SK-N-SH treated with all-trans-retinoic acid at 6 μM for 48 hours (cell line): ENCODE measurements around the gene GINS1.

ENCODE experiments used
- ATAC-seq: fragments of 200-7000 bp; cut with Tn5 transposase; 3 replicates; pipeline ENCODE4 v1.9.1; 2020; ENCODE audit warnings: mild to moderate bottlenecking, moderate library complexity
- ARNTL ChIP-seq: fragments of 450-650 bp; formaldehyde crosslinking; IDR thresholded peaks from 2 replicates; pipeline ENCODE4 v1.5.0; 2020; ENCODE audit warnings: low read depth, mild to moderate bottlenecking, moderate library complexity, borderline replicate concordance
- CSDC2 ChIP-seq: fragments of 250-450 bp; sonication (Bioruptor Pico); IDR thresholded peaks from 2 replicates; pipeline ENCODE4 v1.5.0; 2020; ENCODE audit warnings: mild to moderate bottlenecking, moderate library complexity
- CSRNP3 ChIP-seq: fragments of 250-450 bp; sonication (Bioruptor Pico); IDR thresholded peaks from 2 replicates; pipeline ENCODE4 v1.5.1; 2021; ENCODE audit warnings: mild to moderate bottlenecking, moderate library complexity
- GLIS3 ChIP-seq: fragments of 250-450 bp; sonication (Bioruptor Pico); IDR thresholded peaks from 2 replicates; pipeline ENCODE4 v1.5.0; 2020; ENCODE audit warnings: mild to moderate bottlenecking, moderate library complexity
- ISL1 ChIP-seq: fragments of 250-450 bp; sonication (Bioruptor Pico); IDR thresholded peaks from 2 replicates; pipeline ENCODE4 v2.1.2; 2022; ENCODE audit warnings: mild to moderate bottlenecking, moderate library complexity
- OSR1 ChIP-seq: fragments of 250-450 bp; sonication (Bioruptor Pico); IDR thresholded peaks from 2 replicates; pipeline ENCODE4 v1.8.0; 2022; ENCODE audit warnings: moderate library complexity, mild to moderate bottlenecking, inconsistent platforms
- PATZ1 ChIP-seq: fragments of 250-450 bp; sonication (Bioruptor Pico); IDR thresholded peaks from 2 replicates; pipeline ENCODE4 v1.8.0; 2020; ENCODE audit warnings: mild to moderate bottlenecking, moderate library complexity, borderline replicate concordance
- POU6F1 ChIP-seq: fragments of 250-450 bp; sonication (Bioruptor Pico); IDR thresholded peaks from 2 replicates; pipeline ENCODE4 v1.8.0; 2021; ENCODE audit warnings: low read depth, mild to moderate bottlenecking, moderate library complexity, borderline replicate concordance
- PPARA ChIP-seq: fragments of 250-450 bp; sonication (Bioruptor Pico); IDR thresholded peaks from 2 replicates; pipeline ENCODE4 v1.5.0; 2020; ENCODE audit warnings: mild to moderate bottlenecking, borderline replicate concordance
- RARB ChIP-seq: fragments of 250-450 bp; sonication (Bioruptor Pico); IDR thresholded peaks from 2 replicates; pipeline ENCODE4 v1.8.0; 2021; ENCODE audit warnings: mild to moderate bottlenecking, moderate library complexity
- SNAI2 ChIP-seq: fragments of 250-450 bp; sonication (Bioruptor Pico); IDR thresholded peaks from 2 replicates; pipeline ENCODE4 v1.5.0; 2020; ENCODE audit warnings: mild to moderate bottlenecking, moderate library complexity
- TCF4 ChIP-seq: fragments of 250-450 bp; sonication (Bioruptor Pico); IDR thresholded peaks from 2 replicates; pipeline ENCODE4 v1.8.0; 2021; ENCODE audit warnings: mild to moderate bottlenecking, moderate library complexity, borderline replicate concordance
- TOX ChIP-seq: fragments of 250-450 bp; sonication (Bioruptor Pico); IDR thresholded peaks from 2 replicates; pipeline ENCODE4 v1.8.0; 2021; ENCODE audit warnings: mild to moderate bottlenecking, moderate library complexity, borderline replicate concordance
- TSHZ2 ChIP-seq: fragments of 250-450 bp; sonication (Bioruptor Pico); IDR thresholded peaks from 2 replicates; pipeline ENCODE4 v1.5.0; 2020; ENCODE audit warnings: mild to moderate bottlenecking, moderate library complexity
- ZC3H10 ChIP-seq: fragments of 250-450 bp; sonication (Bioruptor Pico); IDR thresholded peaks from 2 replicates; pipeline ENCODE4 v1.5.1; 2021; ENCODE audit warnings: mild to moderate bottlenecking, moderate library complexity
- ZFP3 ChIP-seq: fragments of 250-450 bp; sonication (Bioruptor Pico); IDR thresholded peaks from 2 replicates; pipeline ENCODE4 v1.5.0; 2020; ENCODE audit warnings: mild to moderate bottlenecking, moderate library complexity
- ZFP30 ChIP-seq: fragments of 450-650 bp; formaldehyde crosslinking; IDR thresholded peaks from 2 replicates; pipeline ENCODE4 v1.5.0; 2022; ENCODE audit warnings: mild to moderate bottlenecking, moderate library complexity
- ZNF8 ChIP-seq: fragments of 450-650 bp; formaldehyde crosslinking; IDR thresholded peaks from 2 replicates; pipeline ENCODE4 v1.5.0; 2020; ENCODE audit warnings: mild to moderate bottlenecking, moderate library complexity
- TF ChIP-seq, protein P1 (sequence below): fragments of 250-450 bp; sonication (Bioruptor Pico); IDR thresholded peaks from 2 replicates; pipeline ENCODE4 v1.5.1; 2020; ENCODE audit warnings: low read depth, mild to moderate bottlenecking, moderate library complexity

The GINS1 gene

DNA sequence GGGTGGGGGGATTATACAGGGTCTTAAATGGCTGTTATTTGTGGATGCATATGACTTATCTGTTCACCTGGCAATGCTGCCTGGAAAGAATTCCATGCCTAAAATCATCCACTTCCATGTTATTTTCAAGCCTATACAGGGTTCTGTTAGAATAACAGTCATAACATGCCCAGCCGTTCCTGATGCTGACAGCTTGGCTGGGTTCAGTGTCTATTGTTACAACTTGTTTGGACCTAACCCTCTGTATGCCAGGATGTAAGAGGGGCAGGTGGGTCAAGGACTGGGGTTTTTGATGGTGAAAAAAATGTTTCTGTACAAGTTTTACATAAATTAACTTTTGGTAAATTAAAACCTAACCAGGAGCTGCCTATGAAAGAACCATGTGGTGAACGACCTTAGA lies 79.8 kb downstream of the GINS1 start:
- ATAC-seq: no peak
- TF ChIP-seq CSDC2 (CRISPR knock-in tag) (no peak), CSRNP3 (CRISPR knock-in tag) (no peak), SNAI2 (CRISPR knock-in tag) (no peak), ZFP3 (CRISPR knock-in tag) (no peak), TCF4 (CRISPR knock-in tag) (no peak), ZNF8 (CRISPR knock-in tag) (no peak), ZFP30 (no peak), GLIS3 (CRISPR knock-in tag) (no peak)

- no peak for ATAC-seq
- TF ChIP-seq RARB (CRISPR knock-in tag) (no peak), GLIS3 (CRISPR knock-in tag) (no peak), ZNF8 (CRISPR knock-in tag) (no peak), ZFP30 (no peak), PPARA (no peak), ZC3H10 (no peak)
Measured at GRCh38 chr20:25487975-25488374, 80.5 kb downstream of the GINS1 start.

- no peak for TF ChIP-seq GLIS3 (CRISPR knock-in tag)
- TF ChIP-seq RARB (CRISPR knock-in tag): no peak
- TF ChIP-seq ISL1 (CRISPR knock-in tag): no peak
- no peak for TF ChIP-seq PATZ1 (CRISPR knock-in tag)
- no peak for TF ChIP-seq TOX
- TF ChIP-seq ZFP3 (CRISPR knock-in tag): no peak
- no peak for TF ChIP-seq CSDC2 (CRISPR knock-in tag)
- no peak for TF ChIP-seq POU6F1
- TF ChIP-seq, protein P1, sequence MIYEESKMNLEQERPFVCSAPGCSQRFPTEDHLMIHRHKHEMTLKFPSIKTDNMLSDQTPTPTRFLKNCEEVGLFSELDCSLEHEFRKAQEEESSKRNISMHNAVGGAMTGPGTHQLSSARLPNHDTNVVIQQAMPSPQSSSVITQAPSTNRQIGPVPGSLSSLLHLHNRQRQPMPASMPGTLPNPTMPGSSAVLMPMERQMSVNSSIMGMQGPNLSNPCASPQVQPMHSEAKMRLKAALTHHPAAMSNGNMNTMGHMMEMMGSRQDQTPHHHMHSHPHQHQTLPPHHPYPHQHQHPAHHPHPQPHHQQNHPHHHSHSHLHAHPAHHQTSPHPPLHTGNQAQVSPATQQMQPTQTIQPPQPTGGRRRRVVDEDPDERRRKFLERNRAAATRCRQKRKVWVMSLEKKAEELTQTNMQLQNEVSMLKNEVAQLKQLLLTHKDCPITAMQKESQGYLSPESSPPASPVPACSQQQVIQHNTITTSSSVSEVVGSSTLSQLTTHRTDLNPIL (CRISPR knock-in tag): no peak
- no peak for TF ChIP-seq ARNTL (CRISPR knock-in tag)
- no peak for TF ChIP-seq OSR1 (CRISPR knock-in tag)
- TF ChIP-seq TSHZ2: no peak
- no peak for TF ChIP-seq SNAI2 (CRISPR knock-in tag)
- TF ChIP-seq ZNF8 (CRISPR knock-in tag): no peak
- no peak for TF ChIP-seq ZFP30
- no peak for ATAC-seq
Measured at GRCh38 chr20:25489221-25489871, 81.9 kb downstream of the GINS1 start.
